HEK293T (cell line): ENCODE data around the gene UBXN10.

Source experiments
- CTCF ChIA-PET: fragments of 350-600 bp; formaldehyde crosslinking; extraction: SDS; loops from one replicate; lab custom pipeline; 2021; ENCODE audit warnings: antibody characterized with exemption, inconsistent platforms; lab: Yijun Ruan, JAX
- POLR2A ChIA-PET: fragments of 350-600 bp; formaldehyde crosslinking; extraction: SDS; loops from one replicate; lab custom pipeline; 2020; ENCODE audit warnings: antibody characterized with exemption, inconsistent platforms; lab: Yijun Ruan, JAX
- DNase-seq: peaks from one replicate; pipeline ENCODE4 v3.0.0; 2012; ENCODE audit warnings: mixed read lengths; ENCODE audit errors: extremely low spot score
- ARNT ChIP-seq: fragments of 450-650 bp; IDR thresholded peaks from 2 replicates; pipeline ENCODE4 v1.6.1; 2017; ENCODE audit warnings: mild to moderate bottlenecking
- BHLHE40 ChIP-seq: fragments of 450-650 bp; IDR thresholded peaks from 2 replicates; pipeline ENCODE4 v1.6.1; 2016; ENCODE audit warnings: mild to moderate bottlenecking, moderate library complexity, borderline replicate concordance
- CTBP1 ChIP-seq: fragments of 450-650 bp; IDR thresholded peaks from 2 replicates; pipeline ENCODE4 v1.6.1; 2016; ENCODE audit warnings: borderline replicate concordance
- ELF4 ChIP-seq: fragments of 450-650 bp; IDR thresholded peaks from 2 replicates; pipeline ENCODE4 v1.6.1; 2017; ENCODE audit warnings: antibody characterized with exemption
- FOXA1 ChIP-seq: fragments of 450-650 bp; IDR thresholded peaks from 2 replicates; pipeline ENCODE4 v1.6.1; 2016; ENCODE audit warnings: mild to moderate bottlenecking
- FOXK2 ChIP-seq: fragments of 450-650 bp; IDR thresholded peaks from 2 replicates; pipeline ENCODE4 v1.6.1; 2016; ENCODE audit warnings: mild to moderate bottlenecking
- FOXM1 ChIP-seq: fragments of 450-650 bp; IDR thresholded peaks from 2 replicates; pipeline ENCODE4 v1.6.1; 2017; ENCODE audit warnings: mild to moderate bottlenecking, borderline replicate concordance
- HDGF ChIP-seq: fragments of 450-650 bp; IDR thresholded peaks from 2 replicates; pipeline ENCODE4 v1.6.1; 2017; ENCODE audit warnings: antibody characterized with exemption, borderline replicate concordance
- L3MBTL2 ChIP-seq: fragments of 450-650 bp; conservative IDR thresholded peaks from 2 replicates; pipeline ENCODE4 v1.6.1; 2016; ENCODE audit warnings: mild to moderate bottlenecking
- LEF1 ChIP-seq: fragments of 450-650 bp; IDR thresholded peaks from 2 replicates; pipeline ENCODE4 v1.6.1; 2017; ENCODE audit warnings: mild to moderate bottlenecking, borderline replicate concordance
- NFRKB ChIP-seq: fragments of 450-650 bp; IDR thresholded peaks from 2 replicates; pipeline ENCODE4 v1.6.1; 2016; ENCODE audit warnings: mild to moderate bottlenecking, moderate library complexity
- PKNOX1 ChIP-seq: fragments of 450-650 bp; IDR thresholded peaks from 2 replicates; pipeline ENCODE4 v1.6.1; 2016
- SP1 ChIP-seq: fragments of 450-650 bp; IDR thresholded peaks from 2 replicates; pipeline ENCODE4 v1.6.1; 2017
- SUZ12 ChIP-seq: fragments of 450-650 bp; IDR thresholded peaks from 2 replicates; pipeline ENCODE4 v1.6.1; 2016; ENCODE audit warnings: mild to moderate bottlenecking
- TARDBP ChIP-seq: fragments of 450-650 bp; IDR thresholded peaks from 2 replicates; pipeline ENCODE4 v1.6.1; 2016
- ZNF384 ChIP-seq: fragments of 450-650 bp; IDR thresholded peaks from 2 replicates; pipeline ENCODE4 v1.6.1; 2016

Gene UBXN10

GRCh38 chr1:20185834-20186782 is at the start of gene UBXN10, which contains the start of gene PLA2G2C:
Gene UBXN10 (plus strand): TSS chr1:20186096. CDS start chr1:20190562, 4,466 bp downstream.
Gene PLA2G2C (minus strand): TSS chr1:20186518. CDS start chr1:20177363, 9,155 bp downstream.
- DNase-seq = no peak
- ChIA-PET CTCF (interaction anchor here (0.6 kb wide), 1 partner anchor 26 kb away, joined by 4 read pairs; no protein-coding TSS in a partner anchor), POLR2A (no interaction called here)
- no peak for TF ChIP-seq FOXA1
- no peak for TF ChIP-seq ZNF384
- no peak for TF ChIP-seq SP1
- no peak for TF ChIP-seq FOXK2
- no peak for TF ChIP-seq FOXM1
- TF ChIP-seq ELF4 = no peak
- no peak for TF ChIP-seq L3MBTL2
- no peak for TF ChIP-seq NFRKB
- no peak for TF ChIP-seq BHLHE40
- TF ChIP-seq TARDBP = no peak
- no peak for TF ChIP-seq PKNOX1
- TF ChIP-seq ARNT = no peak
- no peak for TF ChIP-seq LEF1
- no peak for TF ChIP-seq HDGF
- no peak for TF ChIP-seq CTBP1

DNA sequence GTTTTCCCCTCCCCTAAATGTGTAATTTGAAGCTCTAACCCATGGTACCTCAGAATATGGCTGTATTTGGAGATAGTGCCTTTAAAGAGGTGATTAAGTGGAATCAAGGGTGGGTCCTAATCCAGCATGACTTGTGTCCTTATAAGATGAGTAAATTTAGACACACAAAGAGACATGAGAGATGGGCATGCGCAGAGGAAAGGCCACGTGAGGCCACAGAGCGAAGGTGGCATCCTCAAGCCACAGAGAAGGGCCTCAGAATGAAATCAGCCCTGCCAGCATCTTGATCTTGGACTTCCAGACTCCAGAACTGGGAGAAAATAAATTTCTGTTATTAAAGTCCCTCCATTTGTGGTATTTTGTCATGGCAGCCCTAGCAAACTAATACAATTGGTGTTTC is 49.6 kb upstream of the UBXN10 start:
- TF ChIP-seq SP1 = no peak
- no peak for TF ChIP-seq FOXM1
- TF ChIP-seq CTBP1 = no peak
- no peak for TF ChIP-seq PKNOX1
- TF ChIP-seq FOXA1 = no peak
- TF ChIP-seq BHLHE40 = no peak
- no peak for TF ChIP-seq ELF4
- no peak for TF ChIP-seq HDGF

DNA sequence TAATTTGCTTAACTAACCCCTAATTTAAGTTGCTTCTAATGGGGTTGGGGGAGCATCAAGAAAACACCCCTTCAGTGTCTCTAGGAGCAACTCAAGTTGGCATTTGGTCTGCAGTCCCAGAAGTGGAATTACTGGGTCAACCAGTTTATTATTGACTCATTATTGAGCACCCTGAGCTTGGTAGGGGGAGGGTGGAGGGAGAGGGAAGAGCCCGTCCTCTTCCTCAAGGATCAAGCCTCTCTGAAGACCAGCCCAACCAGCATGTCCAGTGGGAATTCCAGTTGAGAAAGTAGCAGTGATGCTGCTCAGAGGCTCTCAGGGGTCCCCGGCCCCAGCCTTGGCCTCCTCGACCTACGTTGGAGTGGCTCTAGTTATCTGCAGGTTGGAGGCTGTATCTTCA is 48.8 kb upstream of the UBXN10 start:
- no peak for TF ChIP-seq L3MBTL2
- TF ChIP-seq NFRKB = no peak
- TF ChIP-seq TARDBP = no peak
- TF ChIP-seq SUZ12 = no peak
- TF ChIP-seq PKNOX1 = no peak
- TF ChIP-seq ELF4 = no peak
- no peak for TF ChIP-seq FOXK2
- no peak for TF ChIP-seq ARNT
- no peak for TF ChIP-seq BHLHE40
- TF ChIP-seq SP1 = no peak
- TF ChIP-seq LEF1 = no peak
- no peak for TF ChIP-seq CTBP1
- no peak for TF ChIP-seq HDGF

More for the DNA sequence above, 49.6 kb upstream of the UBXN10 start:
- DNase-seq = no peak
- POLR2A ChIA-PET = no interaction called here
- CTCF ChIA-PET = no interaction called here

GRCh38 chr1:20137604-20138003 is 48.3 kb upstream of the UBXN10 start:
- ChIA-PET POLR2A (no interaction called here), CTCF (no interaction called here)
- TF ChIP-seq FOXK2 (no peak), TARDBP (no peak), FOXM1 (no peak), FOXA1 (no peak)
- no peak for DNase-seq

More for the DNA sequence above, 48.8 kb upstream of the UBXN10 start:
- DNase-seq = no peak
- CTCF ChIA-PET = no interaction called here
- POLR2A ChIA-PET = no interaction called here

GRCh38 chr1:20138346-20138745 is 47.5 kb upstream of the UBXN10 start:
- TF ChIP-seq FOXA1 = no peak
- no peak for TF ChIP-seq FOXM1
- TF ChIP-seq L3MBTL2 = no peak
- no peak for TF ChIP-seq FOXK2
- no peak for TF ChIP-seq TARDBP
- no peak for TF ChIP-seq BHLHE40
- no peak for TF ChIP-seq ELF4
- POLR2A ChIA-PET = no interaction called here
- CTCF ChIA-PET = interaction anchor here (0.5 kb wide), 1 partner anchor 219 kb away, joined by 3 read pairs; no protein-coding TSS in a partner anchor
- no peak for DNase-seq

- POLR2A ChIA-PET = no interaction called here
- TF ChIP-seq TARDBP (no peak), NFRKB (no peak), ZNF384 (no peak)
- CTCF ChIA-PET = no interaction called here
- no peak for DNase-seq
Observed at GRCh38 chr1:20138961-20139550, 46.8 kb upstream of the UBXN10 start, which contains the start of gene PLA2G2F. Gene PLA2G2F (plus strand): TSS chr1:20139323. CDS start chr1:20139428, 105 bp downstream.
